ENCODE results near the gene G6PC2.
"Not testable (repeated sequence)": the region's sequence is repeated elsewhere in the genome, so short reads cannot be mapped to it uniquely, and the experiment has no call there.

G6PC2 gene

DNA sequence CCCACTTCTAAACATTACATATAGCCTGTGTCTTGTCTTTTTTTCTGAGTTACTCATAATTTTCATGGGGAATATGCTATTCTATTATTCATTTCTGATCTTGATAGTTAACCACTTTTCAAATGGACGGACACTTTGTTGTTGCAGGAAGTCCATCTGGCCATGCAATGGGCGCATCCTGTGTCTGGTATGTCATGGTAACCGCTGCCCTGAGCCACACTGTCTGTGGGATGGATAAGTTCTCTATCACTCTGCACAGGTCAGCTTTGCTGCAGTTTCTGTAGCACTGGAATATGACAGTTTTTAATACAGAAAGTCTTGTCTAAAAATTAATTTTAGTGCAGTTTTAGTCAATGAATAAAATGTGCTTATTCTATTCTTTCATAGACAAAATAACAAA, 3.3 kb downstream of the G6PC2 start:
- DNase-seq (ENCODE audit: low spot score), result no peak

DNA sequence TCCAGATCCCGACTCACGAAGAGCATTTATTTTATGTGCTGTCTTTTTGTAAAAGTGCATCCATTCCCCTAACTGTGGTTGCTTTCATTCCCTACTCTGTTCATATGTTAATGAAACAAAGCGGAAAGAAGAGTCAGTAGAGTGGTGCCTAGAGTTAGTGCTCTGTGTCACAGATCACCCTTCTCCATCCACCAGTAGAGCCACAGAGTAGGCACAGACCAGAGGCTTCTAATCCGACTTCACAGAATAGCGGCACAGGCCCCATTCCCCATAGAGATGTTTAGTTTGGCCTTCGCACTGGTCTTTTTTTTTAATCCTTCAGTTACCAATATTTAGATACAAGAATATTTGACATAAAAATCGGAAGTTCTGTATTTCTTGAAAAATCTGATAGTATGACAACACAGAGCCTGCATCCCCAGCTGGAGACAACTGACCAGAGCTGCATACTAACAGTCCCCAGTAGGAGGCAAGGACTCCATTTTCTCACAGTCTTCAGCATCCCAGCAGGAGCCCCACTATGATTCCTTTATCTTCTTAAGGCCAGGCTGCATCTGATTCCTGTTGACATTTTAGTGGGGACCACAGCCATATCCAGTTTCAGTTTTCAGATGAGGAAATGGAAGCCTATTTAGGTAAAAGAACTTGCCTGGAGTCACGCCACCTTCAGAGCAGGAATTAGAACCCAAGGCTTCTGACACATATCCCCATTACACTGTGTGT, 7.0 kb downstream of the G6PC2 start:
- no peak for DNase-seq (ENCODE audit: low spot score)

- no peak for DNase-seq (ENCODE audit: low spot score)
Measured at GRCh38 chr2:168910330-168910729, 9.2 kb downstream of the G6PC2 start.

DNA sequence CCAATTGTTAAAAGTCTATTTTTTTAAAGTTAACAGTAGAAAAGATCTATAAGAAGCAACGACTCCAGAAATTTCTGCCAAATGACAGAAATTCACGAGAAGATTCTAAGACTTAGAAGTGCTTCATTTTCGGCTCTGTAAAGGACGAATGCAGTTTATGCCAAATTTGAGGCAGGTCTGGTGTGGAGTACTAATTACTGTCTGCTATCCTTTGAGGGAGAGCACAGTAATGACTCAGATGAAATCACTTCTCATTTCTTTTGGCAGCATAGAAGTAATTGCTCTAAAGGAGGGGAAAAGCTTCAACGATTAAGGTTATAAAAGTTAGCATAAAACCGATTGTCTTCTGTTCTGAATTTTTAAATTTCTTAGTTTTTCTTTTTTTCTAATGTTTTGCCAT, 11.4 kb downstream of the G6PC2 start:
- DNase-seq (ENCODE audit: low spot score), result no peak

GRCh38 chr2:168912901-168913369, 11.8 kb downstream of the G6PC2 start:
- DNase-seq (ENCODE audit: low spot score), result no peak

- no peak for DNase-seq (ENCODE audit: low spot score)
Measured at GRCh38 chr2:168913495-168913894, 12.4 kb downstream of the G6PC2 start.

GRCh38 chr2:168915441-168916330, 14.6 kb downstream of the G6PC2 start:
- DNase-seq (ENCODE audit: low spot score), result no peak

DNA sequence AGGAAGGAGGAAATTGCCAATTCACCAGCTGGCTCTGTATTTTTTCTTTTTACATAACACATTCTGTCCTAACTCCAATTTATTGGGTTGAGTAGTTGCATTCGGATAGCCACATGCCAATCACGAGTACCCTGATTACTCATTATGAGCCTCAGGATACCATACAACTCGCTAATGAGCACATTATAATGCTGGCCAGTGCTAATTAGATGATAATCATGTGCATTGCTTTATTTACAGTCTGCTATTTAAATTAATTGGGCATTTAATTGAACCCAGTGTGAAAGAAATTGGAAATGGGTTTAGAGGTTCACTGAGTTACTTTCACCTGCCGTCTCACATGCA, 15.2 kb downstream of the G6PC2 start:
- no peak for DNase-seq (ENCODE audit: low spot score)

DNA sequence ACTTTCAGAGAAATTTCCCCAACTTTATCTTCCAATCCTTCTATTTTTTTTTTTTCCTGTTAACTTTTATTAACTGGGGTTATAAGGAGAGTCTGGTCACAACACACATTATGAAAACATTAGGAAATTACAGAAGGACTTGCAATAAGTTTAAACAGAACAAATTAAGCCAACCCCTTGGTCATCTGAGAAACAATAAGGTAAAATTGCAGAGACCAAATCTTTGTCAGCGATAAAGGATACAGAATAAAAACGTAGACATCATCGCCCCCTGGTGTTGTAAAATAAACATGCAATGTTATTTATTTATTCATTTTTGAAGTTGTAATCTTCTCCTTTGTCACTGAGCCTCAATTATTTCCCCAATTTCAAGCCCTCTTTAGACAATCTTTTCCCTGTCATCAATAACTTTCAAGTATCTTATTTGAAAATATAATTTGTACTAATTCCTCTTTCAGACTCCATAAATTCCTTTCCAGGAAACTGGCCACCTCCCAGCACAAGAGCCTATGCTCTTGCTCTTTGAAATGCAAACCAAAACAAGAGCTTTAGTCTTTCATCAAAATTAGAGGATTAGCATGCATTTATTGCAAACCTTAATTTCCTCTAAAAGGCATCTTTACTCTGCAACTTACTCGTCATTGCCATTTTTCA, 19.5 kb downstream of the G6PC2 start:
- no peak for DNase-seq (ENCODE audit: low spot score)

- DNase-seq (ENCODE audit: low spot score), result no peak
Measured at GRCh38 chr2:168926621-168927386, 25.7 kb downstream of the G6PC2 start.

DNA sequence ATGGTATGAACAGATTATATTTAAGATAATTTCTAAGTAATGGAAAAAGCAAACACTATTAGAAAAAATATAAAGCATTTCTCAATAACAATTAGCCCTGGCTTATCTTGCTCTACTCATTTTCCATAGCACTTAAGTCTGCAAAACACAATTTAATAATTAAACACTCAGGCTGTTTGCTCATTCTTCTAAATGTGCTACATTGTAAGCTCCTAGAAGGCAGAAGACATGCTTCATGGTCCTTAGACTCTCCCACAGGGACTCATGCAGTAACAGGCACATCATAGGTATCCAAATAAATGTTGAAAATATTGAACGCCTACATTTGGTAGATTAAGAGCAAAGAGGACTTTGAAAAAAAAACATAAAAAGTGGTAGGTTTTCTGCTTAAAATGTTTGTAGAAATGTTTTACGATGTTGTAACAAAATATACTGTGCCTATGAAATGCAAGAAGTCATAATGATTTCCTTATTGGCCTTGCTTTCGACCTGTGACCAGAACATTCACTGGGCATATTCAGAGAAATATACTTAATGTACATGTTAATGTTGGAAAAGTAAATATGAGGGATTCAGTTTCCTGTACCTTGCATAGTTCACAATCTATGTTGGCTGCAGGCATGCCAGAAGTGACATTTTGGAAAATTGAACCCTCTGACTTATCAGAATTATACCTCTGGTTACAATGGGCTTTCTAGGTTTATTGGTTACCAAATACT, 27.2 kb downstream of the G6PC2 start:
- DNase-seq (ENCODE audit: low spot score), result no peak

- DNase-seq (ENCODE audit: low spot score), result no peak
Measured at GRCh38 chr2:168929031-168929430, 27.9 kb downstream of the G6PC2 start.

DNA sequence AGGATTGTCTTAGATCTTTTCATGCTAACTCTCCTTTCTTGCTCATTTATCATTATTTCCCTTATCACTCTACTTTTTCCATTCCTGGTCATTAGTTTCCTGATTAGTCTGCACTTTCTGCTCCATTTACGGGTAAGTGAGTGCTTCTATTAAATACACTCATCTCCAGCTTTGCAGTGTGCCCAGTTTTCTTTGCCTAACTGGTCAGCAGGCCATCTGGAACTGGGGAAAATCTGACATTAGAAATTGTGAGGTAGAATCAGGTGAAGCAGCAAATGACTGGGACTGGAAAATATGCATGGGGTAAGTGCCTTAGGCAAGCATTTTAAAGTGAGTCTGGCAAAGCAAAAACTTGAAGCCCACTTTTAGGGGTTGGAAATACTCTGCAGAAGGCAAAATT, 29.2 kb downstream of the G6PC2 start:
- DNase-seq (ENCODE audit: low spot score), result no peak

DNA sequence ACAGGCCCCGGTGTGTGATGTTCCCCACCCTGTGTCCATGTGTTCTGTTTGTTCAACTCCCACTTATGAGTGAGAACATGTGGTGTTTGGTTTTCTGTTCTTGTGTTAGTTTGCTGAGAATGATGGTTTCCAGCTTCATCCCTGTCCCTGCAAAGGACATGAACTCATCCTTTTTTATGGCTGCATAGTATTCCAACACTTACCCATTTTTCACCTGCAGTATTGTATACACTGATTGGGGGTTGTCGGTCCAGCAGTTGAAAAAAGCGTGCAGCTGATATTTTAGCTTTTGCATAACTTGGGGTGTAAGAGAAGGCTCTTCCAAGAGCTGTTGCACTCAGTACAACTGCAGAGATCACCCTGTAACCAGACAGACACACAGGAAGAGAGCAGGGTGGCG, 31.1 kb downstream of the G6PC2 start:
- DNase-seq (ENCODE audit: low spot score), result not testable (repeated sequence)

DNA sequence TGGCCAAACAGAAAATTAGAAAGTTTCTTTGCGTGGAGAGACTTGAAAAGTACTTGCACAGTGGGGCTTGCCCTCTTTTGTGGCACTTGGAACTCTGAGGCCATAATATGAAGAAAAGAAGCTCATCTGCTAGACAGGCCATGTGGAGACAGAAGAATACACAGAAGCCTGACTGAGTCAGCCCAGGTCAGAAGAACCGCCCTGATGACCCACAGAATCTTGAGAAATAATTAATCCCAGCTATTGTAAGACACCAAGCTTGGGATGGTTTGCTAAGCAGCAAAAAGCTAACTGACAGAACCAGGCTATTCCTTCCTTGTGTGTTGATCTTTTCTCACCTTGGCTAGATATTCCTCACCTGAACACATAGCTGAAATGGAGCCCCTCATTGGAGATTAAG, 33.7 kb downstream of the G6PC2 start:
- DNase-seq (ENCODE audit: low spot score), result no peak

GRCh38 chr2:168935810-168936581, 34.9 kb downstream of the G6PC2 start:
- no peak for DNase-seq (ENCODE audit: low spot score)

- DNase-seq (ENCODE audit: low spot score), result no peak
Measured at GRCh38 chr2:168939061-168939460, 38.0 kb downstream of the G6PC2 start.

GRCh38 chr2:168939918-168940317, 38.8 kb downstream of the G6PC2 start:
- DNase-seq (ENCODE audit: low spot score), result no peak

DNA sequence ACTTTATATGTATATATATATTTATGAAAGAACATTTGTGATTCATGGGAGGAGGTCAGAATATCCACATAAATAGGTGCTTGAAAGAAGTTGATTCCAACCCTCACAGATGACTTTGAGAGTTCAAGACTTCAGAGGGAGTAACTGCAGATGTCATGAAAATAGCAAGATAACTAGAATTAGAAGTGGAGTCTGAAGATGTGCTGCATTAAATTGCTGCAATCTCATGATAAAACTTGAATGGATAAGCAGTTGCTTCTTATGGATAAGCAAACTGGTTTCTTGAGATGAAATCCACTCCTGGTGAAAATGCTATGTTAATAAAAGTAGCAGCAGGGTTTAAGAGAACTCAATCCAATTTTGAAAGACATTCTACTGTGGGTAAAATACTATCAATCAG, 40.2 kb downstream of the G6PC2 start:
- DNase-seq (ENCODE audit: low spot score), result no peak

DNA sequence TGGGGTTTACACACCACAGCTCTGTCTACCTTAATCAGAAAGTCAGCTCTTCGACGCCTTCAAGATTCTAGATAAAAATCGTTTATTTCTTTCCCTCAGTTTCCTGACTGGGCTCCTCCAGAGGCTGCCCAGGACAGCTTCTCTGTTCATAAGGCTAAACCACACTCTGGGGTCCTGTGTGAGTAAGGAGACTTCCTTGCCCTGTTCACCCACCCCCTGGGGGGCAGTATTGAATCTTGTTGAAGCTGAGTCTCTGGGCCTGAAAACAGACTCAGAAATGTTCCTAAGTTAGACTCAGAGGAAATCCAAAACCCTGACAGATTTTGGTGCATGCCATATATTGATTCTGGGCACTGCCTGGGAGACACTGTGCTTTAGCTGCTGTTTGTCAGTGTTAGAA, 43.0 kb downstream of the G6PC2 start:
- DNase-seq (ENCODE audit: low spot score), result no peak

- DNase-seq (ENCODE audit: low spot score), result no peak
Measured at GRCh38 chr2:168945508-168945907, 44.4 kb downstream of the G6PC2 start.

Measured in HuH-7.5 (cell line).